Vagina (tissue), 2 donors: ENCODE results near the gene CFAP161. TPM values are rescaled to one million over a fixed set of nuclear protein-coding genes. Genes with fewer than 3 reads are reported as not detected.

ENCODE experiments used
- DNase-seq, 2 donors: peaks; one replicate each; pipeline ENCODE4 v3.0.0-alpha.2; 2017; ENCODE audit errors: extremely low spot score in 2 of 2
- H3K27ac ChIP-seq: fragments of 200-600 bp; sonication (generic); one replicate; pipeline ENCODE4 v1.5.1; 2019
- H3K27me3 ChIP-seq: fragments of 200-600 bp; sonication (generic); one replicate; pipeline ENCODE4 v1.5.1; 2019
- H3K36me3 ChIP-seq, 2 donors: fragments of 200-600 bp; sonication (generic); one replicate each; pipeline ENCODE4 v1.5.1; 2017 to 2019
- H3K4me1 ChIP-seq: fragments of 200-600 bp; sonication (generic); one replicate; pipeline ENCODE4 v1.5.1; 2019
- H3K4me3 ChIP-seq, 2 donors: fragments of 200-600 bp; sonication (generic); 1 replicate in 1 of 2; 2 replicates in 1 of 2; pipeline ENCODE4 v1.5.1; 2016 to 2019
- H3K9me3 ChIP-seq: fragments of 200-600 bp; sonication (generic); one replicate; pipeline ENCODE4 v1.5.1; 2019
- POLR2A ChIP-seq, 2 donors: fragments of 450-650 bp; IDR thresholded peaks; one replicate each; pipeline ENCODE4 v1.6.1; 2017; ENCODE audit warnings: antibody characterized with exemption in 2 of 2, mild to moderate bottlenecking in 2 of 2, moderate library complexity in 2 of 2
- POLR2AphosphoS5 ChIP-seq, 2 donors: sonication (generic); formaldehyde crosslinking; IDR thresholded peaks; one replicate each; pipeline ENCODE4 v1.9.0; 2017; ENCODE audit warnings: antibody characterized with exemption in 2 of 2, mild to moderate bottlenecking in 2 of 2, low read depth in 1 of 2; ENCODE audit not compliant: insufficient read depth in 1 of 2
- intact Hi-C: fragments of 100-400 bp; cut with DNase I; formaldehyde crosslinking; loops from one replicate; pipeline ENCODE4 v1.15.1; 2023
- total RNA-seq: library from RNA; depleted of rRNA; stranded (reverse); fragments of >200 nt; gene quantifications from one replicate; pipeline ENCODE4 v1.2.3, GENCODE V29; 2016
- TF ChIP-seq, protein P1 (sequence below), 3 experiments: fragments of 450-650 bp in 2 of 3; fragments of 200-600 bp in 1 of 3; sonication (generic) in 1 of 3; IDR thresholded peaks; one replicate each; pipeline ENCODE4 v1.5.1; 2017 to 2019; ENCODE audit warnings: antibody characterized with exemption in 3 of 3, mild to moderate bottlenecking in 2 of 3, moderate library complexity in 2 of 3

The CFAP161 gene
- total RNA-seq, 1 donor from 2014 or later: 8.6 TPM

GRCh38 chr15:81113204-81113657 is 20.8 kb upstream of the CFAP161 start:
- peaks cover 25% of the 10 kb centered on the region for H3K4me1 ChIP-seq
- H3K4me3 ChIP-seq: no peak overlapping the region
- H3K27me3 ChIP-seq: no peaks in the 10 kb centered on the region
- intact Hi-C loops: no loop called here
- no peak for DNase-seq
- H3K36me3 ChIP-seq: no peaks in the 10 kb centered on the region
- H3K9me3 ChIP-seq: no peaks in the 10 kb centered on the region
- H3K27ac ChIP-seq: no peak overlapping the region
- TF ChIP-seq POLR2A (IDR thresholded peaks at IDR 0.05): no peak
- TF ChIP-seq POLR2AphosphoS5 (IDR thresholded peaks at IDR 0.05; ENCODE audit: insufficient read depth in 1 of 2, low read depth in 1 of 2): no peak
- TF ChIP-seq, protein P1, sequence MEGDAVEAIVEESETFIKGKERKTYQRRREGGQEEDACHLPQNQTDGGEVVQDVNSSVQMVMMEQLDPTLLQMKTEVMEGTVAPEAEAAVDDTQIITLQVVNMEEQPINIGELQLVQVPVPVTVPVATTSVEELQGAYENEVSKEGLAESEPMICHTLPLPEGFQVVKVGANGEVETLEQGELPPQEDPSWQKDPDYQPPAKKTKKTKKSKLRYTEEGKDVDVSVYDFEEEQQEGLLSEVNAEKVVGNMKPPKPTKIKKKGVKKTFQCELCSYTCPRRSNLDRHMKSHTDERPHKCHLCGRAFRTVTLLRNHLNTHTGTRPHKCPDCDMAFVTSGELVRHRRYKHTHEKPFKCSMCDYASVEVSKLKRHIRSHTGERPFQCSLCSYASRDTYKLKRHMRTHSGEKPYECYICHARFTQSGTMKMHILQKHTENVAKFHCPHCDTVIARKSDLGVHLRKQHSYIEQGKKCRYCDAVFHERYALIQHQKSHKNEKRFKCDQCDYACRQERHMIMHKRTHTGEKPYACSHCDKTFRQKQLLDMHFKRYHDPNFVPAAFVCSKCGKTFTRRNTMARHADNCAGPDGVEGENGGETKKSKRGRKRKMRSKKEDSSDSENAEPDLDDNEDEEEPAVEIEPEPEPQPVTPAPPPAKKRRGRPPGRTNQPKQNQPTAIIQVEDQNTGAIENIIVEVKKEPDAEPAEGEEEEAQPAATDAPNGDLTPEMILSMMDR (IDR thresholded peaks at IDR 0.05): no peak

- Histone ChIP-seq H3K9me3 (no peaks in the 10 kb centered on the region), H3K36me3 (no peaks in the 10 kb centered on the region), H3K4me3 (no peak overlapping the region), H3K27ac (no peak overlapping the region), H3K27me3 (no peaks in the 10 kb centered on the region), H3K4me1 (peaks cover 25% of the 10 kb centered on the region)
- no peak for DNase-seq
- TF ChIP-seq, protein P1 (IDR thresholded peaks at IDR 0.05): no peak
- TF ChIP-seq POLR2AphosphoS5 (IDR thresholded peaks at IDR 0.05; ENCODE audit: insufficient read depth in 1 of 2, low read depth in 1 of 2) (no peak), POLR2A (IDR thresholded peaks at IDR 0.05) (no peak)
- intact Hi-C loops: no loop called here
Observed at GRCh38 chr15:81113861-81114291, 20.2 kb upstream of the CFAP161 start.

DNA sequence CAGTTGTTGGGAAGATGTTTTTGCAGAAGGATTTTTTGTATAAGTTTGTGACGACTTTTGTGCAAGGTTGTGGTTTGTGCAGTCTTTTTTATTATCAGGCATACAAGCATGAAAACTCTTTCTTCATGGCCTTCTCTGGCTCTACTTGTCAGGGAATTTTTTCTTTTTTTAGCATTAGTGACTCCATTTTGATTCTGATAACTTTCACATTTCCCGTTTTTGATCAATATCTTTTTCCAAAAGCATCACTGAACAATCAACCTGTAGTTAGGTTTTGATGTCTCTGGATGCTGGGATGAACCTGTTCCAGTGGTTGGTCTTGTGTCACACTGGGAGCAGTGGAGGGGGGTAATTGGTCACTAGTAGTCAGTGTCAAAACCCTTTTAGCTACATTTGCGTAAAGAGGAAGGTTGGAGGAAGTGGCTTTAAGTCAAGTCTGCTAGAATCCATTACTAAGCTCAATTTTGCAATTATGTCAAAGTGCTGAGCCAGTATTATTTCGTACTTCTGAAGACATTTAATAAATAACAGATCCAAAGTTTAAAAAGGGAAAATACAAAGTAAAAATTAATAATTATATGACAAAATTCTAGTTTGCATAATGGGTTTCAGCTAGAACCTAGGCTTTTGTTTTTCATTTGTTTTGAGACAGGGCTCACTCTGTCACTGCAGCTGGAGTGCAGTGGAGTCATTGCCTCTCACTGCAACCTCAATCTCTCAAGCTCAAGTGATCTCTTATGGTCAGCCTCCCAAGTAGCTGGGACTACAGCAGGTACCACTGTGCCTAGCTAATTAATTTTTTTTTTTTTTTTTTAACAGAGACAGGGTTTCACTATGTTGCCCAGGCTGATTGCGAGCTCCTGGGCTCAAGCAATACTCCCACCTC is 18.8 kb upstream of the CFAP161 start:
- TF ChIP-seq, protein P1 (IDR thresholded peaks at IDR 0.05): no peak
- TF ChIP-seq POLR2A (IDR thresholded peaks at IDR 0.05): no peak
- no peak for TF ChIP-seq POLR2AphosphoS5 (IDR thresholded peaks at IDR 0.05; ENCODE audit: insufficient read depth in 1 of 2, low read depth in 1 of 2)
- Histone ChIP-seq H3K36me3 (no peaks in the 10 kb centered on the region), H3K4me1 (peaks cover 25% of the 10 kb centered on the region), H3K27me3 (no peaks in the 10 kb centered on the region), H3K27ac (no peak overlapping the region), H3K4me3 (no peak overlapping the region), H3K9me3 (no peaks in the 10 kb centered on the region)
- no peak for DNase-seq
- intact Hi-C loops: no loop called here

- H3K4me3 ChIP-seq: no peak overlapping the region
- H3K4me1 ChIP-seq: peaks cover 15% of the 10 kb centered on the region
- H3K36me3 ChIP-seq: no peaks in the 10 kb centered on the region
- TF ChIP-seq POLR2AphosphoS5 (IDR thresholded peaks at IDR 0.05; ENCODE audit: insufficient read depth in 1 of 2, low read depth in 1 of 2) (no peak), POLR2A (IDR thresholded peaks at IDR 0.05) (no peak)
- TF ChIP-seq, protein P1 (IDR thresholded peaks at IDR 0.05): no peak
- H3K9me3 ChIP-seq: no peaks in the 10 kb centered on the region
- intact Hi-C loops: no loop called here
- no peak overlapping the region for H3K27ac ChIP-seq
- no peaks in the 10 kb centered on the region for H3K27me3 ChIP-seq
- no peak for DNase-seq
Observed at GRCh38 chr15:81117136-81117535, 16.9 kb upstream of the CFAP161 start.

DNA sequence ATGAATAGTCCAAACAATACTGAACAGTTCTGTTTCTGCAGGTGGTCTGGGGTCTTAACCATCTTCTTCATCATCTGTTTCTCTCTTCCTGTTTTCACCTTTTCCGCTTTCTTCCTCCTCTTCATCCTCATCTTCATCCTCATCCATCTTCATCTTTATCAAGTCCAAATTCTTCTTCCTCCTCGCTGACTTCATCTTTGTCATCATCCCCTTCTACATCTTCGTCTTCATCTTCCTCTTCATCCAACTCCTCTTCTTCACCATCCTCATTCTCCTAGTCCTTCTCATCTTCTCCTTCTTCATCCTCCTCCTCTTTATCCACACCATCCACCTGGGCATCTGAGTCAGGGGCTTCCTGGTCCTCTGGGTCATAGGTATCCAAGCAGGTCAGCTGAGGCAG is 16.5 kb upstream of the CFAP161 start:
- H3K9me3 ChIP-seq: no peaks in the 10 kb centered on the region
- intact Hi-C loops: no loop called here
- no peak overlapping the region for H3K27ac ChIP-seq
- no peak overlapping the region for H3K4me3 ChIP-seq
- no peak for DNase-seq
- TF ChIP-seq POLR2A (IDR thresholded peaks at IDR 0.05): no peak
- no peaks in the 10 kb centered on the region for H3K27me3 ChIP-seq
- no peaks in the 10 kb centered on the region for H3K36me3 ChIP-seq
- H3K4me1 ChIP-seq: peaks cover 11% of the 10 kb centered on the region
